ENCODE measurements around the gene ATP5MC3.
"Not testable (repeated sequence)": the region's sequence is repeated elsewhere in the genome, so short reads cannot be mapped to it uniquely, and the experiment has no call there.

ATP5MC3 gene

DNA sequence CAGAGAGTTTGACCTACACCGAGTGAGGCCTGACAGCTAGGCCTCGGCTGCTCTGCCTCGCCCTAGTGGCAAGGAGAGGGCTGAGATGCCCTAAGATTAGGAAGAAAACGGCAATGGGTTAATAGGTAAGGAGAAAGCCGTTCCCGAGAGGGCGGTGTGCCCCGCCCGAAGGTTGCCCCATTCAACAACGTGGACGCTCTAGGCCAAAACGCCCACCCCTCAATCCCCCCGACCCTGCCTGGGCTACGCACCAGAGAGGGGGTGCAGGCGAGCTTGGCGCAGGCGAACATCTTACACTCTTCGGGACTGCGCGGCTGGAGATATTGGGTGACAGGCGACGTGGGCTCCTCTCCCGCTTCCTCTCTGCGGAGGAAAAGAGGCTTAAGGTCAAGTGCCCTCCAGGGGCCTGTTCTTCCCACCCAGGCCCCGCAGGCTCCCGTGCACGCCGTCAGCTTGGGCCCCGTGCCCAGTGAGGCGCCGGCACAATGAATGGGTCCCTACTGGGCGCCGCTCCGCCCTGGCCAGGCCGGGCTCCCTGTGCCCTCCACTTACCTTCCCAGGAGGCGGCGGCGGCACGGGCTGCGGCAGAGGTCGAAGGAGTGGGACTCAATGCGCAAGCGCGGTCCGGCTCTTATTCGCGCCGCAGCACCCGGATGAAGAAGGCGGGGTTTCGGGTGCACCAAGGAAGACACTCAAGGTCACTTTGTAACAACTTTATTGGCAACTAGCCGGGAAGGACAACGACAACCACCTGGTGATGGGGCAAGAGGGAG lies at the start of gene ATP5MC3:
Gene ATP5MC3 (minus strand): TSS at position 607 of the 773 bp plus-strand sequence. CDS start 317 bp downstream, at position 290.
- peak within 1 kb of the TSS; percentile 70 for H3K27ac ChIP-seq (ENCODE audit: low read depth, low read length, poor library complexity, severe bottlenecking)
- H3K9me2 ChIP-seq (ENCODE audit: low read depth, low read length): no peaks in the 10 kb centered on the region
- peaks cover 20% of the 10 kb centered on the region for H3K4me1 ChIP-seq (ENCODE audit: insufficient read depth, low read length, severe bottlenecking)
- TF ChIP-seq, protein P1, sequence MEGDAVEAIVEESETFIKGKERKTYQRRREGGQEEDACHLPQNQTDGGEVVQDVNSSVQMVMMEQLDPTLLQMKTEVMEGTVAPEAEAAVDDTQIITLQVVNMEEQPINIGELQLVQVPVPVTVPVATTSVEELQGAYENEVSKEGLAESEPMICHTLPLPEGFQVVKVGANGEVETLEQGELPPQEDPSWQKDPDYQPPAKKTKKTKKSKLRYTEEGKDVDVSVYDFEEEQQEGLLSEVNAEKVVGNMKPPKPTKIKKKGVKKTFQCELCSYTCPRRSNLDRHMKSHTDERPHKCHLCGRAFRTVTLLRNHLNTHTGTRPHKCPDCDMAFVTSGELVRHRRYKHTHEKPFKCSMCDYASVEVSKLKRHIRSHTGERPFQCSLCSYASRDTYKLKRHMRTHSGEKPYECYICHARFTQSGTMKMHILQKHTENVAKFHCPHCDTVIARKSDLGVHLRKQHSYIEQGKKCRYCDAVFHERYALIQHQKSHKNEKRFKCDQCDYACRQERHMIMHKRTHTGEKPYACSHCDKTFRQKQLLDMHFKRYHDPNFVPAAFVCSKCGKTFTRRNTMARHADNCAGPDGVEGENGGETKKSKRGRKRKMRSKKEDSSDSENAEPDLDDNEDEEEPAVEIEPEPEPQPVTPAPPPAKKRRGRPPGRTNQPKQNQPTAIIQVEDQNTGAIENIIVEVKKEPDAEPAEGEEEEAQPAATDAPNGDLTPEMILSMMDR (IDR thresholded peaks at IDR 0.05; ENCODE audit: low read length): peak; percentile 25; the same call in 1 of the 2 replicates
- no peak for TF ChIP-seq EZH2 (IDR thresholded peaks at IDR 0.05; ENCODE audit: borderline replicate concordance, low read length)
- H3K4me2 ChIP-seq (ENCODE audit: low read length): peak within 1 kb of the TSS; percentile 71
- no peaks in the 10 kb centered on the region for H3F3A ChIP-seq (ENCODE audit: insufficient read depth, low read length)
- H4K20me1 ChIP-seq (ENCODE audit: insufficient read depth, low read length): no peaks in the 10 kb centered on the region
- H3K36me3 ChIP-seq (ENCODE audit: insufficient read depth, low read length): peaks cover 49% of the 10 kb centered on the region
- H2AFZ ChIP-seq (ENCODE audit: low read length): peak within 1 kb of the TSS; percentile 88
- H3K9me3 ChIP-seq (ENCODE audit: low read length): no peaks in the 10 kb centered on the region
- peak within 1 kb of the TSS; percentile 100 for H3K9ac ChIP-seq (ENCODE audit: low read length)
- H3K79me2 ChIP-seq (ENCODE audit: insufficient read depth, low read length): peaks cover 23% of the 10 kb centered on the region
- no peaks in the 10 kb centered on the region for H3K27me3 ChIP-seq (ENCODE audit: insufficient read depth, low read length)
- peak within 1 kb of the TSS; percentile 100 for H3K4me3 ChIP-seq (ENCODE audit: low read depth, low read length, poor library complexity, severe bottlenecking)

DNA sequence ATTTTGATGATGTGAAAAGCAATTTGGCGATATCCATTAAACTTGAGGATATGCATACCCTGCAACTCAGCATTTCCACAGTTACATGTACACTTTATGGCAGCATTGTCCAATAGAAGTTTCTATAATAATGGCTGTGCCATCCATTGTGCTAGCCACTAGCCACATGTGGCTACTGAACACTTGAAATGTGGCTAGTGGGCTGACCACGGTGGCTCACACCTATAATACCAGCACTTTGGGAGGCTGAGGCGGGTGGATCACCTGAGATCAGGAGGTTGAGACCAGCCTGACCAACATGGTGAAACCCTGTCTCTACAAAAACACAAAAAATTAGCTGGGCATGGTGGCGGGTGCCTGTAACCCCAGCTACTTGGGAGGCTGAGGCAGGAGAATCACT lies 47.1 kb upstream of the ATP5MC3 start:
- H3K27me3 ChIP-seq (ENCODE audit: insufficient read depth, low read length); H3K4me1 ChIP-seq (ENCODE audit: insufficient read depth, low read length, severe bottlenecking); H3K9me3 ChIP-seq (ENCODE audit: low read length); H3K79me2 ChIP-seq (ENCODE audit: insufficient read depth, low read length); H3F3A ChIP-seq (ENCODE audit: insufficient read depth, low read length); H3K9me2 ChIP-seq (ENCODE audit: low read depth, low read length); H3K27ac ChIP-seq (ENCODE audit: low read depth, low read length, poor library complexity, severe bottlenecking); H4K20me1 ChIP-seq (ENCODE audit: insufficient read depth, low read length); H3K4me3 ChIP-seq (ENCODE audit: low read depth, low read length, poor library complexity, severe bottlenecking); H3K9ac ChIP-seq (ENCODE audit: low read length); H2AFZ ChIP-seq (ENCODE audit: low read length); H3K36me3 ChIP-seq (ENCODE audit: insufficient read depth, low read length); H3K4me2 ChIP-seq (ENCODE audit: low read length): not testable (repeated sequence)

DNA sequence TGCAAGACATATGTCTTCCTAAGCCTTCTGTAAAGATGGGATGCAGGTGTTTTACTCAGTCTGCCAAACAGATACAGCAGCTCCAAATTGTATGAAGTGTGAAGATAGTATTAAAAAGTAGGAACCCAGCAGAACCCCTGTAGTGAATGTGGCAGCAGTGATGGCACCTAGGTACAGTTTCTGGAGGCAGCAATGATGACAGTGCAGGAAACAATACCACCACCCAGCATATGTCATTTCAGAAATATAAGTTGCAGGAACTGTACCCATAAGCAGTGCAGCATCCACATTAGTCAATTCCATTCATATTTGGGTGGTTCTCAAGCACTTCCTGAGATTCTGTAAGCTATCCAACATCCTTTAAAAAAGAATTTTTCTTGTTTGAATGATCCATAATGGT lies 46.7 kb upstream of the ATP5MC3 start:
- Histone ChIP-seq H3K36me3 (ENCODE audit: insufficient read depth, low read length) (no peaks in the 10 kb centered on the region), H3K27ac (ENCODE audit: low read depth, low read length, poor library complexity, severe bottlenecking) (no peak overlapping the region), H3K9ac (ENCODE audit: low read length) (no peak overlapping the region), H3K4me3 (ENCODE audit: low read depth, low read length, poor library complexity, severe bottlenecking) (no peak overlapping the region), H3K27me3 (ENCODE audit: insufficient read depth, low read length) (no peaks in the 10 kb centered on the region), H3K9me3 (ENCODE audit: low read length) (no peaks in the 10 kb centered on the region), H2AFZ (ENCODE audit: low read length) (no peak overlapping the region), H3K4me1 (ENCODE audit: insufficient read depth, low read length, severe bottlenecking) (no peaks in the 10 kb centered on the region), H3F3A (ENCODE audit: insufficient read depth, low read length) (no peaks in the 10 kb centered on the region), H3K79me2 (ENCODE audit: insufficient read depth, low read length) (no peaks in the 10 kb centered on the region), H3K9me2 (ENCODE audit: low read depth, low read length) (no peaks in the 10 kb centered on the region), H4K20me1 (ENCODE audit: insufficient read depth, low read length) (no peaks in the 10 kb centered on the region), H3K4me2 (ENCODE audit: low read length) (no peak overlapping the region)
- TF ChIP-seq, protein P1 (IDR thresholded peaks at IDR 0.05; ENCODE audit: low read length): no peak
- TF ChIP-seq EZH2 (IDR thresholded peaks at IDR 0.05; ENCODE audit: borderline replicate concordance, low read length): no peak

DNA sequence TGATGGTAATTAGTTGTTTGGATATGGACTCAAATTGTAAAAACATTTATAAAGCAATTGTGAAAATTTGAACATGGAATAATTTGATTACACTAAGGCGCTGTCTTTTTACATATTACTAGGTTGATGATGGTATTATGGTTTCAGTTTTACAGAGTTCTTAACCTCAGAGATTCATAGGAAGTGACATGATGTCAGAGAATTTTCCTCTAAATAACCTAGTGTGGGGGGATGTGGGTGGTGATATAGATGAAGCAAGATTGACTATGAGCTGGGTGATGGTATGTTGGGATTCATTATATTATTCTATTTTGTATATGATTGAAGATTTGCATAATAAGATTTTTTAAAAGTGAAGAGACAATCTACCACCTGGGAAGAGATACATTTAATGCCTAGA lies 45.9 kb upstream of the ATP5MC3 start:
- Histone ChIP-seq H3K36me3 (ENCODE audit: insufficient read depth, low read length) (no peaks in the 10 kb centered on the region), H3K9me3 (ENCODE audit: low read length) (no peaks in the 10 kb centered on the region), H4K20me1 (ENCODE audit: insufficient read depth, low read length) (no peaks in the 10 kb centered on the region), H3K9ac (ENCODE audit: low read length) (no peak overlapping the region), H3K27me3 (ENCODE audit: insufficient read depth, low read length) (no peaks in the 10 kb centered on the region), H3K4me3 (ENCODE audit: low read depth, low read length, poor library complexity, severe bottlenecking) (no peak overlapping the region), H3K9me2 (ENCODE audit: low read depth, low read length) (no peaks in the 10 kb centered on the region), H3K79me2 (ENCODE audit: insufficient read depth, low read length) (no peaks in the 10 kb centered on the region), H3K4me2 (ENCODE audit: low read length) (no peak overlapping the region), H3K4me1 (ENCODE audit: insufficient read depth, low read length, severe bottlenecking) (no peaks in the 10 kb centered on the region), H3K27ac (ENCODE audit: low read depth, low read length, poor library complexity, severe bottlenecking) (no peak overlapping the region), H3F3A (ENCODE audit: insufficient read depth, low read length) (no peaks in the 10 kb centered on the region), H2AFZ (ENCODE audit: low read length) (no peak overlapping the region)
- TF ChIP-seq, protein P1 (IDR thresholded peaks at IDR 0.05; ENCODE audit: low read length): no peak
- no peak for TF ChIP-seq EZH2 (IDR thresholded peaks at IDR 0.05; ENCODE audit: borderline replicate concordance, low read length)
